NCI-H187 (cell line): ENCODE results near the gene GPR135.

Source experiments
- DNase-seq, 2 experiments: peaks; one replicate each; lab custom pipeline; 2025; lab: John Stamatoyannopoulos, UW

GPR135 gene

DNA sequence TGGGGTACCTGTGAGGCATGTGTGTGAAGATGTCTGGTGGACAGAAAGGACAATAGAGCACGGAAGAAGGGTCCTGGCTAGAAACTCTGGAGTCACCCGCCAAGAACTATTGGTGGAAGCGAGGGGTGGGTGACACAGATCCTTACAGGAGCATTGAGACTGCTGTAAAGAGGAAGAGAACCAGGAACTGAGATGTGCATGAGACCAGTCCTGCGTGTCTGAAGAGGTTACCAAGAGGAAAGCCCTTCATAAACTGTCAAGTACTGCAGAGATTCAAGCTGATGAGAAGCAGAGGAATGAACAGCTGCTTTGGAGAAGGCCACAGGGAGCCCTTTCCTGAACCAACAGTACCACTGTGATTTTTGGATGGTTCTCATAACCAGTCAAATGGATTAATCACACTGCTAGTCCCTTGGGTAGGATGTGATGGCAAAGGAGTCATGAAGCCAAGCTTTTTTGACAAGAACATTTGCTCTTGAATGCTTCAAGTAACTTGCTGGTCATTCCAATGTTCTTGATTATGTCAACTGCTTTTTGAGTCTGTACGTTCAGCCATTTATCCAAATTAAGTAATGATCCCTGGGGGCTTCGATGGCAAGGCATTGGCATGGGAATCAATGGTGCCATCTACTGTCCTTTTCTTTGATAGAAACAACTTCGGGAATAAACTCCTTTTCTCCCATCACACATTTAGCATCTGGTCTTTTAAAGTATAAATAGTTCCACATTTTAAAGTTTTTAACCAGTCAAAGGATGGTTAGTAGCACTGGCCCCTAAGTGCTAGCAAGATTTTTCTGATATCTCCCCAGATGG lies 42.9 kb downstream of the GPR135 start:
- DNase-seq = no peak

DNA sequence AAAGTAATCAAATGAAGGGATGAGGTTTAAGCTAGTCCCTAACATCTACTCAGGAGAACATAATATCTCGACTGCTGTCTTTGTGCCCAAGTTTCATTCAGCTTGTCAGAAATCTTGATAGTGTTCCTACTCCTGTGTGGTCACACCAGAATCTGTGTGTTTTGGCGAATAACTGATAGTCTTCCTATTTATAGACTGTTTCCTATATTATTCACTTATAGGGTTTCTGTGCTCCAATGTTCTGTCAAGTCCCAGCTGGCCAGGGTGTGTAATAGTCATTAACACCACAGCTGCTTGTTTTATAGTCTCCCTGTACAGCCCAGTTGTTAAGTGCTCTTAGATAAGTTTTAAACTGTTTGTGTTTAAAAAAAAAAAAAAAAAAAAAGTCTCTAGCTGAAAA lies 45.9 kb downstream of the GPR135 start:
- DNase-seq = no peak

- DNase-seq = no peak
These were observed 47.9 kb downstream of the GPR135 start for GRCh38 chr14:59417311-59417710.

DNA sequence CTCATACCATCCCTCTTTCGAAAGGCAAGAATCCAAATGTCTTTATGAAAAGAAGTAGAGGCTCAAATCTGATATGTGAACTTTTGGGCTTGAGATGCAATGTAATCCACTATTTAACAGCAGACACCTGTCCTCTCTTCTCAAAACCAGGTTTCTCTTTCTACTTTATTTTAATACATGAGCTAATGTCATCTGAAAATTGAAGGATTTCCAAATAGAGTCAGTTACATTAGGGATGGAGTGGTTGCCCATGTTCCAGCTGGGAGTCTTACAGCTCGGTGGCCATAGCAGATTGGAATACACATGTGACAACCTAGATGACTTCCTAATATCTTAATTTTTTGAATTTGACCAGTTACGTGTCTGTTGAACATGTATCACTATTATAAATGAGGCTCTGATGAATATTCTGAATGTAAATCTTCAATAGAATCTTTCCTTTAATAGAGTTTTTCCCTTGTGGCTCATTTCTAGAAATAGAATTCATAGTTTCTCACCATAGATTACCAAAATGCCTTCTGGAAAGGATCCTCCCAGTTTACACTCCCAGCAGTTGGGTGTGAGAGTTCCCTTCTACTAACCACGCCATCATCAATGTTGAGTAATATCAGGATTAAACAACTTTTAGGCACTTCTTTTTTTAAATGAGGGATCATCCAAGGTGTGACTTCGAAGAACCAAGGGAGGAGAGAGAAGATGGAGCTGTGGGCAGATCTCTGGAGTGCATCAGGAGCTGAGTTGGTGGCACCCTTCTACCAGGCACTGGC lies 49.2 kb downstream of the GPR135 start:
- DNase-seq = no peak
